HL-60 (cell line): ENCODE results near the gene MAP7.
A peak's percentile ranks its signal among the peaks of the same experiment; 100 is the strongest.

Source experiments
- DNase-seq, 2 experiments: peaks; one replicate each; pipeline ENCODE4 v3.0.0-alpha.2; 2010 to 2020; ENCODE audit warnings: low read depth in 1 of 2, low spot score in 1 of 2
- H3K27ac ChIP-seq: fragments of 250-450 bp; sonication (Bioruptor Pico); replicated peaks from 2 replicates; pipeline ENCODE4 v1.5.1; 2020; ENCODE audit warnings: mild to moderate bottlenecking, moderate library complexity
- H3K27me3 ChIP-seq: fragments of 250-450 bp; sonication (Bioruptor Pico); 2 replicates; pipeline ENCODE4 v1.5.1; 2021; ENCODE audit warnings: mild to moderate bottlenecking, moderate library complexity; ENCODE audit not compliant: insufficient read depth, poor library complexity, severe bottlenecking
- H3K4me3 ChIP-seq: replicated peaks from 2 replicates; pipeline ENCODE4 v1.5.1; 2011; ENCODE audit warnings: mild to moderate bottlenecking, control low read depth, low read length; ENCODE audit not compliant: insufficient read depth
- CTCF ChIP-seq: IDR thresholded peaks from one replicate; pipeline ENCODE4 v1.5.1; 2011; ENCODE audit warnings: low read length, control low read depth, inconsistent platforms; ENCODE audit not compliant: insufficient read depth
- GABPA ChIP-seq: IDR thresholded peaks from 2 replicates; pipeline ENCODE4 v1.6.1; 2012; ENCODE audit warnings: low read depth
- POLR2AphosphoS5 ChIP-seq: IDR thresholded peaks from 2 replicates; pipeline ENCODE4 v1.6.1; 2012; ENCODE audit warnings: low read depth
- REST ChIP-seq: IDR thresholded peaks from 2 replicates; pipeline ENCODE4 v1.6.1; 2012; ENCODE audit warnings: low read depth; ENCODE audit not compliant: insufficient replicate concordance
- SPI1 ChIP-seq: IDR thresholded peaks from 2 replicates; pipeline ENCODE4 v1.6.1; 2012; ENCODE audit warnings: low read depth, mild to moderate bottlenecking, borderline replicate concordance

The MAP7 gene

GRCh38 chr6:136477548-136477947 lies 72.7 kb downstream of the MAP7 start:
- Histone ChIP-seq H3K27me3 (no peaks in the 10 kb centered on the region), H3K27ac (no peak overlapping the region), H3K4me3 (no peak overlapping the region)
- no peak for DNase-seq
- TF ChIP-seq GABPA (no peak), REST (peak; percentile 88)

- no peak for TF ChIP-seq CTCF
- no peak for TF ChIP-seq SPI1
- no peak for TF ChIP-seq POLR2AphosphoS5
- no peak for TF ChIP-seq GABPA
- no peak for TF ChIP-seq REST
- Histone ChIP-seq H3K27ac (no peak overlapping the region), H3K27me3 (no peaks in the 10 kb centered on the region), H3K4me3 (no peak overlapping the region)
- no peak for DNase-seq
Observed at GRCh38 chr6:136475686-136476085, 74.5 kb downstream of the MAP7 start.

GRCh38 chr6:136474241-136474640 lies 76.0 kb downstream of the MAP7 start:
- Histone ChIP-seq H3K4me3 (no peak overlapping the region), H3K27me3 (peaks cover 2% of the 10 kb centered on the region), H3K27ac (no peak overlapping the region)
- DNase-seq = no peak
- TF ChIP-seq SPI1 (no peak), GABPA (no peak), CTCF (no peak), POLR2AphosphoS5 (no peak), REST (no peak)

GRCh38 chr6:136471922-136472321 lies 78.3 kb downstream of the MAP7 start:
- Histone ChIP-seq H3K27ac (no peak overlapping the region), H3K4me3 (no peak overlapping the region), H3K27me3 (peaks cover 2% of the 10 kb centered on the region)
- no peak for DNase-seq
- TF ChIP-seq POLR2AphosphoS5 = no peak
- no peak for TF ChIP-seq CTCF
- TF ChIP-seq REST = no peak
- no peak for TF ChIP-seq SPI1
- no peak for TF ChIP-seq GABPA
